ENCODE results near the gene NANOS2. TPM values are rescaled to one million over a fixed set of nuclear protein-coding genes. Genes with fewer than 3 reads are reported as not detected.

The NANOS2 gene
- total and polyA plus RNA-seq, 2 of the 13 experiments (the other 11 are each of a cell fraction or from before 2014, with no cell fraction given): not detected

DNA sequence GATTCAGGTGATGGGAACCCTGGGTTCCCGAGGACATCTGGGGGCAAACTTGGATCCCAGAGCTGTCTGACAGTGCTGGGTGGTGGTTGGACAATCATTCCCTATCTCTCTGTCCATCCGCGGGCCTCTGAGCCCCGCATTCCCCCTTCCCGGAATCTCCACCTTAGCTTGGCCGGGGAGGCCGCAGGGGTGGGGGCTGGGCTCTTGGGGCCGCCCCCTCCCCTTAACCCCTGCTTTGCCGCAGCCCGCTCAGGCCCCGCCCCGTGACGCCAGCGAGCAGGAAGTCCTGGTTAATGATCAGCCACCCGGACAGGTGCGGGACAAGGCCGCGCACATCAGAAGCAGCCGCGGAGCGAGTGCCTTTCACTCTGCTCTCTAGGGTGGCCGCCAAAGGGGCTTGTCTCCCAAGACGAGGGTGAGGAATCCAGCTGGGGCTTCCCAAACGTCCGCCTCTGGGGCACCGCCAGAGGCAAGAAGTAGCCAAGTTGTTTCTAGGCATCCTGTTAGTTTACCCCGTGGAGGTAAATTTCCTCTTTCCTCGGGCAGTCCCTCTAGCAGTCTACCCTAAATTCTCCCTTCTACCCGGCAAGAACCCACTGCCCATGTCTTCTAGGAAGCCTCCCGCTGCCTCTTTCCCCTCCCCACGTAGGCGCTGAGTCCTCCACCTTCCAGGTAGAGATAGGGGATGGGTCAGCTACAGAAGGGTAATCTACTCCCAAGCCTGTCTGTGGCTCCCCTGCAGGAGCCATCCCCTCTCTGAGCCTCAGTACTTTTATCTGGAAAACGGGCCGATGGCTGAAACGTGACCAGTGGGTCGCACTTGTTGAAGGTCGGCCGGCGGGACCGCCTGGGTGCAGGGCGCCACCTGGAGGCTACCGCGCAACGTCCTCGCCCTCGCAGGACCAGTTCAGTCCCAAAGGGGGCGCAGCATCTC lies 31.7 kb downstream of the NANOS2 start (continued):
- TF ChIP-seq HOXA5 (CRISPR knock-in tag; IDR thresholded peaks at IDR 0.05): peak; percentile 33; the same call in 1 of the 2 replicates
- TF ChIP-seq ZSCAN12 (CRISPR knock-in tag; IDR thresholded peaks at IDR 0.05): no peak
- TF ChIP-seq HHEX (CRISPR knock-in tag; IDR thresholded peaks at IDR 0.05): no peak
- TF ChIP-seq ZNF749 (CRISPR knock-in tag; IDR thresholded peaks at IDR 0.05; ENCODE audit: borderline replicate concordance): no peak
- TF ChIP-seq, protein P1, sequence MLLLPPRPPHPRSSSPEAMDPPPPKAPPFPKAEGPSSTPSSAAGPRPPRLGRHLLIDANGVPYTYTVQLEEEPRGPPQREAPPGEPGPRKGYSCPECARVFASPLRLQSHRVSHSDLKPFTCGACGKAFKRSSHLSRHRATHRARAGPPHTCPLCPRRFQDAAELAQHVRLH (CRISPR knock-in tag; IDR thresholded peaks at IDR 0.05; ENCODE audit: borderline replicate concordance, low read depth): peak; percentile 59; the same call in 1 of the 2 replicates
- TF ChIP-seq HNRNPLL (IDR thresholded peaks at IDR 0.05; ENCODE audit: low read depth, low read length, poor library complexity, severe bottlenecking): peak; percentile 53
- TF ChIP-seq ISX (CRISPR knock-in tag; conservative IDR thresholded peaks at IDR 0.05): no peak
- TF ChIP-seq ZNF879 (CRISPR knock-in tag; IDR thresholded peaks at IDR 0.05): no peak
- peak; percentile 92 for TF ChIP-seq CBX5 (CRISPR knock-in tag; IDR thresholded peaks at IDR 0.05; ENCODE audit: borderline replicate concordance)
- TF ChIP-seq ZSCAN20 (CRISPR knock-in tag; IDR thresholded peaks at IDR 0.05; ENCODE audit: borderline replicate concordance): peak; percentile 63
- TF ChIP-seq ZNF704 (CRISPR knock-in tag; IDR thresholded peaks at IDR 0.05; ENCODE audit: borderline replicate concordance): peak; percentile 41; the same call in 1 of the 2 replicates
- no peak for TF ChIP-seq SMAD9 (CRISPR knock-in tag; IDR thresholded peaks at IDR 0.05)
- TF ChIP-seq ZNF337 (CRISPR knock-in tag; IDR thresholded peaks at IDR 0.05; ENCODE audit: borderline replicate concordance, low read depth): 0 out of 2 replicates have a peak, but pooled peaks have one; percentile 63
- TF ChIP-seq HCFC1 (IDR thresholded peaks at IDR 0.05; ENCODE audit: low read depth, low read length): peak; percentile 17; the same call in 1 of the 2 replicates
- TF ChIP-seq ZNF768 (CRISPR knock-in tag; IDR thresholded peaks at IDR 0.05): peak; percentile 93
- 0 out of 2 replicates have a peak, but pooled peaks have one; percentile 77 for TF ChIP-seq ZFP1 (CRISPR knock-in tag; IDR thresholded peaks at IDR 0.05)
- peak; percentile 90 for TF ChIP-seq RARA (CRISPR knock-in tag; IDR thresholded peaks at IDR 0.05)
- TF ChIP-seq HDAC1 (CRISPR knock-in tag; IDR thresholded peaks at IDR 0.05): peak; percentile 90
- no peak; the same call in 1 of the 2 replicates for TF ChIP-seq ZC3H4 (CRISPR knock-in tag; IDR thresholded peaks at IDR 0.05; ENCODE audit: borderline replicate concordance)
- peak; percentile 56 for TF ChIP-seq ZNF558 (CRISPR knock-in tag; IDR thresholded peaks at IDR 0.05; ENCODE audit: borderline replicate concordance)
- TF ChIP-seq ZNF253 (CRISPR knock-in tag; IDR thresholded peaks at IDR 0.05; ENCODE audit: borderline replicate concordance): no peak
- TF ChIP-seq STAT6 (CRISPR knock-in tag; IDR thresholded peaks at IDR 0.05; ENCODE audit: borderline replicate concordance): peak; percentile 98; the same call in 1 of the 2 replicates
- peak; percentile 27; the same call in 1 of the 2 replicates for TF ChIP-seq GTF2F1 (IDR thresholded peaks at IDR 0.05; ENCODE audit: low read length)
- peak; percentile 16; the same call in 1 of the 2 replicates for TF ChIP-seq YEATS2 (CRISPR knock-in tag; IDR thresholded peaks at IDR 0.05; ENCODE audit: borderline replicate concordance)

Data from HepG2 (cell line).